Adrenal gland (tissue), 12 donors: ENCODE measurements around the gene CMTM8. TPM values are rescaled to one million over a fixed set of nuclear protein-coding genes. Genes with fewer than 3 reads are reported as not detected.

Experiments used
- DNase-seq, 7 donors: peaks; one replicate each; pipeline ENCODE4 v3.0.0-alpha.2; 2019 to 2020
- H3K27ac ChIP-seq, 5 donors: fragments of 200-600 bp; sonication (generic) in 4 of 5; 1 replicate in 3 of 5; 2 replicates in 2 of 5; pipeline versions ENCODE4 v1.5.1 to v1.8.0; 2016 to 2020; ENCODE audit warnings: mild to moderate bottlenecking in 1 of 5
- H3K27me3 ChIP-seq: fragments of 200-600 bp; 2 replicates; pipeline ENCODE4 v1.8.0; 2021
- H3K36me3 ChIP-seq, 2 donors: fragments of 200-600 bp; replicated peaks in 1 of 2; 1 replicate in 1 of 2; 2 replicates in 1 of 2; pipeline versions ENCODE4 v1.5.1 to v1.8.0; 2018 to 2022
- H3K4me1 ChIP-seq, 2 donors: fragments of 200-600 bp; replicated peaks in 1 of 2; 1 replicate in 1 of 2; 2 replicates in 1 of 2; pipeline versions ENCODE4 v1.5.1 to v1.8.0; 2018 to 2021
- H3K4me3 ChIP-seq, 4 donors: fragments of 200-600 bp; sonication (generic) in 3 of 4; one replicate each; pipeline ENCODE4 v1.5.1; 2016 to 2018
- H3K9me3 ChIP-seq, 3 donors: fragments of 200-600 bp; sonication (generic) in 1 of 3; replicated peaks in 1 of 3; 1 replicate in 2 of 3; 2 replicates in 1 of 3; pipeline versions ENCODE4 v1.5.1 to v1.8.0; 2016 to 2021
- POLR2A ChIP-seq, 2 donors: fragments of 450-650 bp; IDR thresholded peaks; one replicate each; pipeline ENCODE4 v1.6.1; 2017; ENCODE audit warnings: antibody characterized with exemption in 2 of 2, mild to moderate bottlenecking in 2 of 2, moderate library complexity in 1 of 2
- WGBS, 4 donors: extraction: QIAGEN DNeasy Blood & Tissue Kit in 2 of 4; methylation state at CpG; one replicate each; pipeline versions ENCODE4 v1.1.5 to v1.1.7; 2013 to 2017; 5-methylcytosine and 5-hydroxymethylcytosine counted together
- intact Hi-C, 2 donors: fragments of 100-400 bp; cut with DNase I; formaldehyde crosslinking; loops; one replicate each; pipeline versions ENCODE4 v1.14.1 to v1.15.0; 2022 to 2023
- polyA plus RNA-seq, 3 donors: library from polyadenylated mRNA; stranded (reverse); fragments of 200-250 nt in 2 of 3; fragments of 350-450 nt in 1 of 3; fragmentation: Illumina TruSeq in 1 of 3; extraction: RNeasy Lipid Tissue Mini Kit (QIAGEN cat#74804) in 1 of 3; gene quantifications; one replicate each; pipeline ENCODE4 v1.2.3, GENCODE V29; 2013 to 2014
- total RNA-seq, 9 donors: library from RNA; depleted of rRNA in 4 of 9; stranded (reverse); fragments of >200 nt in 4 of 9; fragments of 120-200 nt in 1 of 9; fragmentation: NEBNext Ultra II Directional in 1 of 9; extraction: Animal tissue kit (Norgen Biotek cat#: 25700) in 1 of 9; gene quantifications; one replicate each; pipeline versions ENCODE4 v1.1.0 to v1.2.4, GENCODE V29; 2013 to 2023
- TF ChIP-seq, protein P1 (sequence below), 6 experiments: fragments of 450-650 bp in 4 of 6; fragments of 200-600 bp in 2 of 6; sonication (generic) in 1 of 6; IDR thresholded peaks; 1 replicate in 5 of 6; 2 replicates in 1 of 6; pipeline versions ENCODE4 v1.5.1 to v1.8.0; 2016 to 2021; ENCODE audit warnings: antibody characterized with exemption in 6 of 6, mild to moderate bottlenecking in 2 of 6, moderate library complexity in 1 of 6
- donor health status: healthy with polysubstance abuse.
- donor health status: Bipolar disorder and iron deficiency.
- donor health status: DM: yes; HTN: yes; CAD: no.
- donor health status: DM: no; HTN: no; CAD: no.
- donor health status: DM: no; HTN: no; CAD: no.
- donor health status: DM: yes; HTN: yes; CAD: no.

Gene CMTM8
- total and polyA plus RNA-seq, 12 donors, result 3.3 to 24.1 (median 16.0) TPM

GRCh38 chr3:32200490-32200889 lies 38.0 kb upstream of the CMTM8 start:
- TF ChIP-seq, protein P1, sequence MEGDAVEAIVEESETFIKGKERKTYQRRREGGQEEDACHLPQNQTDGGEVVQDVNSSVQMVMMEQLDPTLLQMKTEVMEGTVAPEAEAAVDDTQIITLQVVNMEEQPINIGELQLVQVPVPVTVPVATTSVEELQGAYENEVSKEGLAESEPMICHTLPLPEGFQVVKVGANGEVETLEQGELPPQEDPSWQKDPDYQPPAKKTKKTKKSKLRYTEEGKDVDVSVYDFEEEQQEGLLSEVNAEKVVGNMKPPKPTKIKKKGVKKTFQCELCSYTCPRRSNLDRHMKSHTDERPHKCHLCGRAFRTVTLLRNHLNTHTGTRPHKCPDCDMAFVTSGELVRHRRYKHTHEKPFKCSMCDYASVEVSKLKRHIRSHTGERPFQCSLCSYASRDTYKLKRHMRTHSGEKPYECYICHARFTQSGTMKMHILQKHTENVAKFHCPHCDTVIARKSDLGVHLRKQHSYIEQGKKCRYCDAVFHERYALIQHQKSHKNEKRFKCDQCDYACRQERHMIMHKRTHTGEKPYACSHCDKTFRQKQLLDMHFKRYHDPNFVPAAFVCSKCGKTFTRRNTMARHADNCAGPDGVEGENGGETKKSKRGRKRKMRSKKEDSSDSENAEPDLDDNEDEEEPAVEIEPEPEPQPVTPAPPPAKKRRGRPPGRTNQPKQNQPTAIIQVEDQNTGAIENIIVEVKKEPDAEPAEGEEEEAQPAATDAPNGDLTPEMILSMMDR (IDR thresholded peaks at IDR 0.05), result no peak
- no peak for TF ChIP-seq POLR2A (IDR thresholded peaks at IDR 0.05)
- H3K27me3 ChIP-seq, result no peaks in the 10 kb centered on the region
- DNase-seq, result peak; percentile 26 to 73 (median 57)
- H3K4me1 ChIP-seq, result no peaks in the 10 kb centered on the region
- H3K27ac ChIP-seq, result peak overlapping the region in 2 of 5 donors; percentile 45 to 75
- H3K9me3 ChIP-seq, result no peaks in the 10 kb centered on the region
- H3K4me3 ChIP-seq, result no peak overlapping the region
- intact Hi-C loops, result no loop called here
- no peaks in the 10 kb centered on the region for H3K36me3 ChIP-seq
- 55 to 68% (median 59%) methylated on average over 7 of the region's 7 CpGs for WGBS, 4 donors

DNA sequence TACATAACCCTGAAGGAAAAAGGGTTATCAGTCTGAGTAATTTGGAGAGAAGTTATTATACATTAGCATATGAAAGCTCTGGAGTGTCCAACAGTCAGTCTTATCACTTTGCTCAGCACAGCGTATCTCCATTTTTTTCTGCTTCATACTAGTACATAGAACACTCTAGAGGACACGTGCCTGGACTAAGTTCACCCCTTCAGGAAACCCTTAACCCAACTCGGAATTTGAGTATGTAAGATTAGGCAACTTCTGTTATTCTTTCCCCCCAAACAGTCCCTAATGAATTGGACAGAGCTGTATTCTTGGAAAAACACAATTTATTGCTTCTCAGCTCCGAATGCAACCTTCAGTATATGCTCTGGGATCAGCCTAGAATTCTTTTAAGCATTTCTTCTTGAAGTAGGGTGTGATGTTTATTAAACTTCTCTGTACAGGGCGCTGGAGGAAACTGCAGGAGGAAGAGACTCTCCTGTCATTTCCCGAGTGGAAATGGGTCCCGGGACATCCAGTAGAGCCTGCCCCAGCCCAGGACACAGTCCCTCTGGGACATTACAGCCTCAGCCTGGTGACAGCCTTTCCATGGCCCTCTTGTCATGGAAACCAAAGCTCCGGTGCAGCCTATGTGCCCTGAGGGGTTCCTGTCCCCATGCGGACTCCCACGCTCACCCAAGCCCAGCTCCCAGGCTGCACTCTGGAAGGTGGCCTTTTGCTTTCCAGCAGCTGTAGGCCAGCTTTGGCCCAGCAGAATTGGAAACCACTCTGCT lies 37.3 kb upstream of the CMTM8 start:
- no peak for DNase-seq
- intact Hi-C loops, result no loop called here
- H3K27ac ChIP-seq, result peak overlapping the region in 2 of 5 donors; percentile 45 to 75

DNA sequence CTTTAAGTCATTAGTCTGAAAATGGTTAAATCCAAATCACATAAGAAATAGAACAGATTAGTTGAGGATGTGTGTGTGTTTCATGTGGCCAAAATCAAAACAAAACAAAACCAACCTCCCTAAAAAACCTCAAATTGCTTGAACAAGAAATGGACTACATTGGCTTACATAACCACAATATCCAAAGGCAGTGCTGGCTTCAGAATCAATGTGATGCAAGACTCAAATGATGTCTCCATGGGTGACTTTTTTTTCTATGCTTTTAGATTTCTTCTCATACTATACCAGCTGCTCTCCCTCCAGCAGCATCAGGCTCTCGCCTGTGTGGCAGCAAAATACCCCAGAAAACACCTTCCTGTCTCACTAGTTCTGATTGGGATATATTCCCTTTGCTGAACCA lies 36.0 kb upstream of the CMTM8 start:
- WGBS, 4 donors, result 82 to 97% (median 92%) methylated on average over 1 of the region's 1 CpG
- Histone ChIP-seq H3K36me3 (no peaks in the 10 kb centered on the region), H3K9me3 (no peaks in the 10 kb centered on the region), H3K27me3 (no peaks in the 10 kb centered on the region), H3K4me1 (peaks cover 0 to 4% of the 10 kb centered on the region in 2 donors), H3K4me3 (no peak overlapping the region), H3K27ac (no peak overlapping the region)
- no peak for DNase-seq
- intact Hi-C loops, result no loop called here
- TF ChIP-seq, protein P1 (IDR thresholded peaks at IDR 0.05), result no peak
- no peak for TF ChIP-seq POLR2A (IDR thresholded peaks at IDR 0.05)

More for the DNA sequence above, 37.3 kb upstream of the CMTM8 start:
- Histone ChIP-seq H3K4me3 (no peak overlapping the region), H3K9me3 (no peaks in the 10 kb centered on the region), H3K4me1 (no peaks in the 10 kb centered on the region), H3K36me3 (no peaks in the 10 kb centered on the region), H3K27me3 (no peaks in the 10 kb centered on the region)
- TF ChIP-seq POLR2A (IDR thresholded peaks at IDR 0.05), result no peak
- TF ChIP-seq, protein P1 (IDR thresholded peaks at IDR 0.05), result no peak
- 58 to 70% (median 59%) methylated on average over 8 to 10 of the region's 10 CpGs for WGBS, 4 donors

GRCh38 chr3:32203854-32204253 lies 34.6 kb upstream of the CMTM8 start:
- peak in 2 of 7 donors; percentile 37 to 47 for DNase-seq
- Histone ChIP-seq H3K27ac (no peak overlapping the region), H3K4me1 (peaks cover 4 to 5% of the 10 kb centered on the region in 2 donors), H3K27me3 (no peaks in the 10 kb centered on the region), H3K4me3 (no peak overlapping the region), H3K36me3 (no peaks in the 10 kb centered on the region), H3K9me3 (no peaks in the 10 kb centered on the region)
- TF ChIP-seq, protein P1 (IDR thresholded peaks at IDR 0.05), result no peak
- no peak for TF ChIP-seq POLR2A (IDR thresholded peaks at IDR 0.05)
- intact Hi-C loops, result no loop called here
